ENCODE measurements around the gene EVA1C.

DNA sequence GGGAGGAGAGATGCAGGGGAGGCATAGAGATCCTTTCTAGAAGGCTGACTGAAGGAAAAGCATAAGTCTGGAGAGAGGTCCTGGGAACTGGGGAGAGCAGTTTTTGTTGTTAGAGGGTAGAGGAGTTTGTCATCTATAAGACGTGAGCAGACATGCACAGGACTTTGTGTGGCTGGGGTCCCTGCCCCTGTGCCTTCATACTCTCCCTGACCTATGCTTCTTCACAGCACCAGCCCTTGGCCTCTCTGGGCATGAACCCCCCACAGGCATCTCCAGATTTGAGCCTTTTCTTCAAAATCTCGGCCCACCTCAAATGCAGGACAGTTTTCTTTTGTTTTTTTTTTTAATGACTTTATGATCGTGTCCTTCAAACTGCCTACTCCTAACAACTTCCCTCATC lies 79.9 kb downstream of the EVA1C start:
- TF ChIP-seq, protein P1, sequence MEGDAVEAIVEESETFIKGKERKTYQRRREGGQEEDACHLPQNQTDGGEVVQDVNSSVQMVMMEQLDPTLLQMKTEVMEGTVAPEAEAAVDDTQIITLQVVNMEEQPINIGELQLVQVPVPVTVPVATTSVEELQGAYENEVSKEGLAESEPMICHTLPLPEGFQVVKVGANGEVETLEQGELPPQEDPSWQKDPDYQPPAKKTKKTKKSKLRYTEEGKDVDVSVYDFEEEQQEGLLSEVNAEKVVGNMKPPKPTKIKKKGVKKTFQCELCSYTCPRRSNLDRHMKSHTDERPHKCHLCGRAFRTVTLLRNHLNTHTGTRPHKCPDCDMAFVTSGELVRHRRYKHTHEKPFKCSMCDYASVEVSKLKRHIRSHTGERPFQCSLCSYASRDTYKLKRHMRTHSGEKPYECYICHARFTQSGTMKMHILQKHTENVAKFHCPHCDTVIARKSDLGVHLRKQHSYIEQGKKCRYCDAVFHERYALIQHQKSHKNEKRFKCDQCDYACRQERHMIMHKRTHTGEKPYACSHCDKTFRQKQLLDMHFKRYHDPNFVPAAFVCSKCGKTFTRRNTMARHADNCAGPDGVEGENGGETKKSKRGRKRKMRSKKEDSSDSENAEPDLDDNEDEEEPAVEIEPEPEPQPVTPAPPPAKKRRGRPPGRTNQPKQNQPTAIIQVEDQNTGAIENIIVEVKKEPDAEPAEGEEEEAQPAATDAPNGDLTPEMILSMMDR (IDR thresholded peaks at IDR 0.05): no peak
- TF ChIP-seq POLR2A (IDR thresholded peaks at IDR 0.05) (no peak), EP300 (IDR thresholded peaks at IDR 0.05) (no peak)

Measured in ovary (tissue), 3 donors.